C4-2B (cell line): Measurements from ENCODE around the gene FYB2.

Experiments used
- H3K27ac ChIP-seq: fragments of 450-650 bp; 2 replicates; pipeline ENCODE4 v1.5.1; 2017
- CTCF ChIP-seq: fragments of 450-650 bp; conservative IDR thresholded peaks from 2 replicates; pipeline ENCODE4 v1.5.1; 2017; ENCODE audit warnings: mild to moderate bottlenecking
- ZFX ChIP-seq: fragments of 450-650 bp; IDR thresholded peaks from 2 replicates; pipeline ENCODE4 v1.6.1; 2017

FYB2 gene

GRCh38 chr1:56797065-56797685 lies 22.0 kb downstream of the FYB2 start:
- TF ChIP-seq ZFX (no peak), CTCF (no peak)
- no peak overlapping the region for H3K27ac ChIP-seq

- no peak overlapping the region for H3K27ac ChIP-seq
- no peak for TF ChIP-seq CTCF
- TF ChIP-seq ZFX = no peak
These were observed 23.3 kb downstream of the FYB2 start for GRCh38 chr1:56795870-56796269.

- no peak for TF ChIP-seq ZFX
- TF ChIP-seq CTCF = no peak
- no peak overlapping the region for H3K27ac ChIP-seq
These were observed 29.2 kb downstream of the FYB2 start for GRCh38 chr1:56790036-56790435.

GRCh38 chr1:56788588-56788987 lies 30.6 kb downstream of the FYB2 start:
- TF ChIP-seq CTCF (no peak), ZFX (no peak)
- H3K27ac ChIP-seq = peak overlapping the region; percentile 82

GRCh38 chr1:56788102-56788501 lies 31.1 kb downstream of the FYB2 start:
- TF ChIP-seq CTCF (peak; percentile 34), ZFX (no peak)
- peak overlapping the region; percentile 82 for H3K27ac ChIP-seq

- TF ChIP-seq ZFX (no peak), CTCF (no peak)
- H3K27ac ChIP-seq = peak overlapping the region; percentile 92
These were observed 31.9 kb downstream of the FYB2 start for GRCh38 chr1:56787330-56787729.

GRCh38 chr1:56782773-56783172 lies 36.4 kb downstream of the FYB2 start:
- no peak overlapping the region for H3K27ac ChIP-seq
- TF ChIP-seq CTCF (no peak), ZFX (no peak)
